PC-9 (cell line): ENCODE measurements around the gene SF3A2. TPM values are rescaled to one million over a fixed set of nuclear protein-coding genes. Genes with fewer than 3 reads are reported as not detected.

Source experiments
- BruUV-seq: library from RNA; stranded (reverse); fragments of 400-500 nt; replicated peaks from 2 replicates; lab custom pipeline; 2021; lab: Mats Ljungman, UMichigan
- CTCF ChIA-PET: fragments of 300-600 bp; sonication (Branson Sonifier 250); formaldehyde crosslinking; loops from one replicate; lab custom pipeline; 2022; ENCODE audit warnings: antibody characterized with exemption; lab: Charles Lee
- POLR2A ChIA-PET: fragments of 300-600 bp; sonication (Branson Sonifier 250); formaldehyde crosslinking; loops from one replicate; lab custom pipeline; 2022; ENCODE audit warnings: antibody characterized with exemption; ENCODE audit not compliant: unreplicated experiment; lab: Charles Lee
- DNase-seq, 2 experiments: peaks; one replicate each; pipeline versions ENCODE4 v3.0.0 to v3.0.0-alpha.2; 2015 to 2022; ENCODE audit warnings: mixed read lengths in 1 of 2
- H2AFZ ChIP-seq: fragments of 200-600 bp; sonication (generic); 2 replicates; pipeline ENCODE4 v1.8.1; 2017; ENCODE audit warnings: antibody characterized with exemption
- H3F3A ChIP-seq: fragments of 200-600 bp; sonication (generic); 2 replicates; pipeline ENCODE4 v1.8.1; 2017; ENCODE audit warnings: antibody characterized with exemption, mild to moderate bottlenecking, low read depth; ENCODE audit not compliant: insufficient read depth
- H3K27ac ChIP-seq: fragments of 200-600 bp; sonication (generic); 2 replicates; pipeline ENCODE4 v1.6.1; 2016; ENCODE audit warnings: mixed run types
- H3K27me3 ChIP-seq: fragments of 200-600 bp; sonication (generic); 2 replicates; pipeline ENCODE4 v1.6.1; 2016; ENCODE audit warnings: low read depth, mixed run types; ENCODE audit not compliant: insufficient read depth
- H3K36me3 ChIP-seq: fragments of 200-600 bp; sonication (generic); 2 replicates; pipeline ENCODE4 v1.6.1; 2016; ENCODE audit warnings: low read depth, mixed run types
- H3K4me1 ChIP-seq: fragments of 200-600 bp; sonication (generic); replicated peaks from 2 replicates; pipeline ENCODE4 v1.6.1; 2016; ENCODE audit warnings: mixed run types; ENCODE audit not compliant: insufficient read depth
- H3K4me2 ChIP-seq: fragments of 200-600 bp; sonication (generic); 2 replicates; pipeline ENCODE4 v1.6.1; 2017; ENCODE audit warnings: mixed run types
- H3K4me3 ChIP-seq: fragments of 200-600 bp; sonication (generic); 2 replicates; pipeline ENCODE4 v1.6.1; 2016; ENCODE audit warnings: mixed run types
- H3K79me2 ChIP-seq: fragments of 200-600 bp; sonication (generic); 2 replicates; pipeline ENCODE4 v1.6.1; 2017; ENCODE audit warnings: low read depth, mixed run types
- H3K9me2 ChIP-seq: fragments of 200-600 bp; sonication (generic); 2 replicates; pipeline ENCODE4 v1.8.1; 2017; ENCODE audit warnings: mild to moderate bottlenecking; ENCODE audit not compliant: insufficient read depth
- H3K9me3 ChIP-seq: fragments of 200-600 bp; sonication (generic); 2 replicates; pipeline ENCODE4 v1.8.1; 2016; ENCODE audit warnings: low read depth; ENCODE audit not compliant: insufficient read depth
- H4K20me1 ChIP-seq: fragments of 200-600 bp; sonication (generic); 2 replicates; pipeline ENCODE4 v1.8.1; 2017; ENCODE audit not compliant: insufficient read depth
- CTCF ChIP-seq: fragments of 200-600 bp; sonication (generic); conservative IDR thresholded peaks from 2 replicates; pipeline ENCODE4 v1.6.1; 2017; ENCODE audit warnings: mixed run types, antibody characterized with exemption, mild to moderate bottlenecking, moderate library complexity
- EZH2 ChIP-seq: fragments of 200-600 bp; sonication (generic); IDR thresholded peaks from 2 replicates; pipeline ENCODE4 v1.8.0; 2017; ENCODE audit warnings: antibody characterized with exemption, low read depth
- intact Hi-C: fragments of 100-400 bp; cut with micrococcal nuclease; formaldehyde crosslinking; loops from one replicate; pipeline ENCODE4 v1.10.0; 2022; ENCODE audit not compliant: unreplicated experiment
- total RNA-seq: library from RNA; stranded (reverse); gene quantifications from 2 replicates; pipeline ENCODE4 v1.2.3, GENCODE V29; 2021

The SF3A2 gene
- total RNA-seq, 1 experiment from 2014 or later = 83.0 TPM

GRCh38 chr19:2240881-2241760, 4.5 kb downstream of the SF3A2 start:
- Histone ChIP-seq H3F3A (peaks cover 9% of the 10 kb centered on the region; the same call in 1 of the 2 replicates), H3K4me2 (no peak overlapping the region), H2AFZ (no peak overlapping the region), H3K9me3 (no peaks in the 10 kb centered on the region), H3K27me3 (no peaks in the 10 kb centered on the region), H4K20me1 (peaks cover 61% of the 10 kb centered on the region), H3K27ac (no peak overlapping the region), H3K4me3 (no peak overlapping the region), H3K4me1 (peaks cover 15% of the 10 kb centered on the region), H3K9me2 (no peaks in the 10 kb centered on the region), H3K79me2 (peaks cover 66% of the 10 kb centered on the region), H3K36me3 (no peaks in the 10 kb centered on the region)
- TF ChIP-seq CTCF = no peak
- TF ChIP-seq EZH2 = no peak
- no peak for DNase-seq
- intact Hi-C loops = no loop called here
- CTCF ChIA-PET = no interaction called here
- BruUV-seq = no TSS peak
- POLR2A ChIA-PET = no interaction called here

- Histone ChIP-seq H3K4me3 (no peak overlapping the region), H3K4me1 (peaks cover 15% of the 10 kb centered on the region), H3K27ac (no peak overlapping the region), H2AFZ (no peak overlapping the region), H3K27me3 (no peaks in the 10 kb centered on the region), H3K79me2 (peaks cover 62% of the 10 kb centered on the region), H3K9me2 (no peaks in the 10 kb centered on the region), H3F3A (peaks cover 6% of the 10 kb centered on the region; the same call in 1 of the 2 replicates), H3K36me3 (no peaks in the 10 kb centered on the region), H3K4me2 (no peak overlapping the region), H3K9me3 (no peaks in the 10 kb centered on the region), H4K20me1 (peaks cover 65% of the 10 kb centered on the region)
- CTCF ChIA-PET = no interaction called here
- BruUV-seq = no TSS peak
- TF ChIP-seq EZH2 (no peak), CTCF (no peak)
- intact Hi-C loops = no loop called here
- DNase-seq = no peak
- POLR2A ChIA-PET = no interaction called here
These were observed 5.5 kb downstream of the SF3A2 start for GRCh38 chr19:2242092-2242537.

GRCh38 chr19:2242816-2243215, 6.2 kb downstream of the SF3A2 start:
- Histone ChIP-seq H3K9me3 (no peaks in the 10 kb centered on the region), H3K79me2 (peaks cover 55% of the 10 kb centered on the region), H3K27ac (no peak overlapping the region), H2AFZ (no peak overlapping the region), H4K20me1 (peaks cover 59% of the 10 kb centered on the region), H3K27me3 (no peaks in the 10 kb centered on the region), H3K4me2 (no peak overlapping the region), H3K4me1 (peaks cover 12% of the 10 kb centered on the region), H3K4me3 (no peak overlapping the region), H3K36me3 (no peaks in the 10 kb centered on the region), H3K9me2 (no peaks in the 10 kb centered on the region), H3F3A (0 out of 2 replicates have a peak, but pooled peaks cover 3% of the 10 kb centered on the region)
- POLR2A ChIA-PET = no interaction called here
- no peak for DNase-seq
- CTCF ChIA-PET = no interaction called here
- intact Hi-C loops = no loop called here
- no peak for TF ChIP-seq EZH2
- no peak for TF ChIP-seq CTCF
- BruUV-seq = no TSS peak
